GM23338 (cell line): ENCODE results near the gene ATP6V1G3. TPM values are rescaled to one million over a fixed set of nuclear protein-coding genes. Genes with fewer than 3 reads are reported as not detected.
A peak's percentile ranks its signal among the peaks of the same experiment; 100 is the strongest.

Source experiments
- ATAC-seq: fragments of 200-7000 bp; cut with Tn5 transposase; 3 replicates; pipeline ENCODE4 v1.9.1; 2020
- DNase-seq: peaks from one replicate; pipeline ENCODE4 v3.0.0-alpha.2; 2015; ENCODE audit warnings: low spot score
- H2AFZ ChIP-seq: fragments of 200-600 bp; sonication (generic); 2 replicates; pipeline ENCODE4 v1.8.0; 2016; ENCODE audit warnings: antibody characterized with exemption, mild to moderate bottlenecking, moderate library complexity
- H3F3A ChIP-seq: fragments of 200-600 bp; sonication (generic); replicated peaks from 2 replicates; pipeline ENCODE4 v1.8.0; 2017; ENCODE audit warnings: antibody characterized with exemption, mixed run types, low read depth
- H3K27ac ChIP-seq: fragments of 200-600 bp; sonication (generic); 2 replicates; pipeline ENCODE4 v1.6.1; 2016; ENCODE audit warnings: low read depth
- H3K27me3 ChIP-seq: fragments of 200-600 bp; sonication (generic); 2 replicates; pipeline ENCODE4 v1.8.0; 2016; ENCODE audit warnings: mild to moderate bottlenecking, mixed run types, moderate library complexity; ENCODE audit not compliant: insufficient read depth
- H3K36me3 ChIP-seq: fragments of 200-600 bp; sonication (generic); 2 replicates; pipeline ENCODE4 v1.8.0; 2016; ENCODE audit warnings: mild to moderate bottlenecking; ENCODE audit not compliant: insufficient read depth
- H3K4me1 ChIP-seq: fragments of 200-600 bp; sonication (generic); 2 replicates; pipeline ENCODE4 v1.8.0; 2016; ENCODE audit warnings: mild to moderate bottlenecking, moderate library complexity; ENCODE audit not compliant: insufficient read depth
- H3K4me2 ChIP-seq: fragments of 200-600 bp; sonication (generic); 2 replicates; pipeline ENCODE4 v1.7.1; 2017; ENCODE audit warnings: mixed run types
- H3K4me3 ChIP-seq: fragments of 200-600 bp; sonication (generic); 2 replicates; pipeline ENCODE4 v1.6.1; 2016; ENCODE audit warnings: mixed run types
- H3K79me2 ChIP-seq: fragments of 200-600 bp; sonication (generic); replicated peaks from 2 replicates; pipeline ENCODE4 v1.8.0; 2017; ENCODE audit warnings: mild to moderate bottlenecking; ENCODE audit not compliant: insufficient read depth
- H3K9me2 ChIP-seq: fragments of 200-600 bp; sonication (generic); 2 replicates; pipeline ENCODE4 v1.8.0; 2017; ENCODE audit not compliant: insufficient read depth
- H4K20me1 ChIP-seq: fragments of 200-600 bp; sonication (generic); replicated peaks from 2 replicates; pipeline ENCODE4 v1.8.0; 2017; ENCODE audit warnings: mild to moderate bottlenecking; ENCODE audit not compliant: insufficient read depth
- H3K27ac Mint-ChIP-seq: 2 replicates; pipeline ENCODE4 v1.8.0; 2020; ENCODE audit warnings: inconsistent platforms, mild to moderate bottlenecking, moderate library complexity, mixed read lengths
- H3K27me3 Mint-ChIP-seq: 3 replicates; pipeline ENCODE4 v1.8.0; 2022; ENCODE audit warnings: low read depth, mild to moderate bottlenecking, moderate library complexity, mixed read lengths, inconsistent platforms; ENCODE audit not compliant: insufficient read depth, poor library complexity
- H3K36me3 Mint-ChIP-seq: 3 replicates; pipeline ENCODE4 v1.8.0; 2021; ENCODE audit warnings: low read depth, mild to moderate bottlenecking, inconsistent platforms, moderate library complexity, mixed read lengths
- H3K4me1 Mint-ChIP-seq: 3 replicates; pipeline ENCODE4 v1.8.0; 2020; ENCODE audit warnings: mild to moderate bottlenecking, inconsistent platforms, mixed read lengths
- H3K4me3 Mint-ChIP-seq: 3 replicates; pipeline ENCODE4 v1.8.0; 2021; ENCODE audit warnings: moderate library complexity, mild to moderate bottlenecking, inconsistent platforms, mixed read lengths
- H3K9me3 Mint-ChIP-seq: 3 replicates; pipeline ENCODE4 v1.8.0; 2020; ENCODE audit warnings: moderate library complexity, mild to moderate bottlenecking, inconsistent platforms, mixed read lengths
- CREB1 ChIP-seq: fragments of 250-450 bp; sonication (Bioruptor Pico); IDR thresholded peaks from 2 replicates; pipeline ENCODE4 v1.5.0; 2020; ENCODE audit warnings: low read depth, mild to moderate bottlenecking, moderate library complexity
- CTCF ChIP-seq, 2 experiments: fragments of 200-600 bp in 1 of 2; sonication (generic) in 1 of 2; conservative IDR thresholded peaks; 2 replicates each; pipeline versions ENCODE4 v1.5.1 to v1.6.1; 2016 to 2017; ENCODE audit warnings: antibody characterized with exemption in 2 of 2, low read depth in 2 of 2, mild to moderate bottlenecking in 2 of 2, moderate library complexity in 1 of 2
- ETS1 ChIP-seq: IDR thresholded peaks from 2 replicates; pipeline ENCODE4 v1.6.1; 2016; ENCODE audit warnings: antibody characterized with exemption
- EZH2 ChIP-seq: fragments of 200-600 bp; sonication (generic); IDR thresholded peaks from one replicate; pipeline ENCODE4 v1.8.0; 2017; ENCODE audit warnings: antibody characterized with exemption, mild to moderate bottlenecking, low read depth; ENCODE audit not compliant: unreplicated experiment
- REST ChIP-seq: IDR thresholded peaks from one replicate; pipeline ENCODE4 v1.6.1; 2018; ENCODE audit warnings: antibody characterized with exemption; ENCODE audit not compliant: unreplicated experiment
- ZNF462 ChIP-seq: fragments of 250-450 bp; sonication (Bioruptor Pico); IDR thresholded peaks from 2 replicates; pipeline ENCODE4 v1.5.0; 2020; ENCODE audit warnings: mild to moderate bottlenecking, moderate library complexity
- polyA plus RNA-seq: library from polyadenylated mRNA; unstranded; fragments of >200 nt; fragmentation: Nextera tagmentation; extraction: Ambion mirVana; gene quantifications from 2 replicates; pipeline ENCODE4 v1.2.1, GENCODE V29; 2016
- total RNA-seq: library from RNA; depleted of rRNA; stranded (reverse); fragments of >200 nt; shearing (Covaris generic); gene quantifications from 2 replicates; pipeline ENCODE4 v1.2.3, GENCODE V29; 2014

ATP6V1G3 gene
- total and polyA plus RNA-seq, 2 experiments from 2014 or later = not detected

- no peak for TF ChIP-seq ZNF462
Observed at GRCh38 chr1:198494139-198494538, 46.3 kb downstream of the ATP6V1G3 start (continued).

- H3K4me2 ChIP-seq = no peak overlapping the region
- no peak for DNase-seq
- H3K79me2 ChIP-seq = no peaks in the 10 kb centered on the region
- no peaks in the 10 kb centered on the region for H3K4me1 ChIP-seq
- H3K4me1 Mint-ChIP-seq = peaks cover 8% of the 10 kb centered on the region
- no peak overlapping the region for H3K27ac ChIP-seq
- no peaks in the 10 kb centered on the region for H3K36me3 ChIP-seq
- no peaks in the 10 kb centered on the region for H3K27me3 ChIP-seq
- no peak overlapping the region for H3K4me3 Mint-ChIP-seq
- no peaks in the 10 kb centered on the region for H3K9me2 ChIP-seq
- no peaks in the 10 kb centered on the region for H3K36me3 Mint-ChIP-seq
- H3K27me3 Mint-ChIP-seq = peaks cover 3% of the 10 kb centered on the region
- H3K4me3 ChIP-seq = no peak overlapping the region
- no peak for TF ChIP-seq ETS1
- TF ChIP-seq EZH2 = no peak
- TF ChIP-seq CREB1 (CRISPR knock-in tag) = no peak
- no peak for TF ChIP-seq REST
- TF ChIP-seq CTCF (conservative IDR thresholded peaks at IDR 0.05; ENCODE audit: low read depth in 2 of 2) = no peak
- no peak for ATAC-seq
- no peaks in the 10 kb centered on the region for H4K20me1 ChIP-seq
- peak overlapping the region; percentile 23; the same call in 1 of the 2 replicates for H2AFZ ChIP-seq
- no peaks in the 10 kb centered on the region for H3F3A ChIP-seq
- H3K9me3 Mint-ChIP-seq = no peaks in the 10 kb centered on the region
- H3K27ac Mint-ChIP-seq = no peak overlapping the region
Observed at GRCh38 chr1:198493329-198493728, 47.2 kb downstream of the ATP6V1G3 start.
